SKM-1 (cell line): ENCODE results near the gene CKAP2L.

Experiments
- DNase-seq: peaks from one replicate; lab custom pipeline; 2025; ENCODE audit not compliant: unreplicated experiment; lab: John Stamatoyannopoulos, UW

CKAP2L gene, protein sequence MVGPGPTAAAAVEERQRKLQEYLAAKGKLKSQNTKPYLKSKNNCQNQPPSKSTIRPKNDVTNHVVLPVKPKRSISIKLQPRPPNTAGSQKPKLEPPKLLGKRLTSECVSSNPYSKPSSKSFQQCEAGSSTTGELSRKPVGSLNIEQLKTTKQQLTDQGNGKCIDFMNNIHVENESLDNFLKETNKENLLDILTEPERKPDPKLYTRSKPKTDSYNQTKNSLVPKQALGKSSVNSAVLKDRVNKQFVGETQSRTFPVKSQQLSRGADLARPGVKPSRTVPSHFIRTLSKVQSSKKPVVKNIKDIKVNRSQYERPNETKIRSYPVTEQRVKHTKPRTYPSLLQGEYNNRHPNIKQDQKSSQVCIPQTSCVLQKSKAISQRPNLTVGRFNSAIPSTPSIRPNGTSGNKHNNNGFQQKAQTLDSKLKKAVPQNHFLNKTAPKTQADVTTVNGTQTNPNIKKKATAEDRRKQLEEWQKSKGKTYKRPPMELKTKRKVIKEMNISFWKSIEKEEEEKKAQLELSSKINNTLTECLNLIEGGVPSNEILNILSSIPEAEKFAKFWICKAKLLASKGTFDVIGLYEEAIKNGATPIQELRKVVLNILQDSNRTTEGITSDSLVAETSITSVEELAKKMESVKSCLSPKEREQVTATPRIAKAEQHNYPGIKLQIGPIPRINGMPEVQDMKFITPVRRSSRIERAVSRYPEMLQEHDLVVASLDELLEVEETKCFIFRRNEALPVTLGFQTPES

GRCh38 chr2:112764071-112765044 lies at the start of gene CKAP2L:
Gene CKAP2L, minus strand, starts transcription at chr2:112764609. Its CDS starts 11 bp downstream, at chr2:112764598.
- peak; percentile 92 for DNase-seq

GRCh38 chr2:112813280-112813966 lies 49.0 kb upstream of the CKAP2L start:
- no peak for DNase-seq

- DNase-seq, result no peak
These were observed 48.2 kb upstream of the CKAP2L start for GRCh38 chr2:112812318-112813267.

- DNase-seq, result peak; percentile 38
These were observed 47.5 kb upstream of the CKAP2L start for GRCh38 chr2:112811841-112812306.

DNA sequence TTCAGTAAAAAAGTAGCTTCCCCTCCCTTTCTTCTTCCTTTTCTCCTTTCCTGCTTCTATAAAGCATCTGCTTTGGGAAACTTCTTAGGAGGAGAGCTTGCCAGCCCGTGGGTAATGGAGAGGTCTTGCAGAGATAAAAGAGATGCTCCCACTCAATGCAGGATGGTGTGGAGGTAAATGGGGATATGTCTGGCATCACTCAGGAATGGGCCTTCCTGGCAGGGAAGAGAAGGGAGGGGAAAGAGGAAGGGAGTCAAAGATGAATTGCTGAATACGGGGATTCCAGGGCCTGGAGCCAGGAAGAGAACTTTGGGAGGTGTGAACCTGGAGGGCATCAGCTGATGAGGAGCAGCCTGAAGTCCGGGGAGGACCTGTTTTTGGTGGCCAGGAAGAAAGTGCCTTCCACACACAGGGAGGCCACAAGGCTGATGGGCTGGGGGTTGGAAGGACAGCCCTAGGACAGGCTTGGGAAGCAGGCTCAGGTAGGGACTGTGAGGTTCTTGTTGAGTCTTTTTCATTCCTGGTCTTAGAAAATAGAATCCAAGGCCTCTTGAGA lies 46.9 kb upstream of the CKAP2L start:
- DNase-seq, result no peak

- DNase-seq, result no peak
These were observed 44.7 kb upstream of the CKAP2L start for GRCh38 chr2:112809112-112809511.

- no peak for DNase-seq
These were observed 42.9 kb upstream of the CKAP2L start for GRCh38 chr2:112807233-112807807.

DNA sequence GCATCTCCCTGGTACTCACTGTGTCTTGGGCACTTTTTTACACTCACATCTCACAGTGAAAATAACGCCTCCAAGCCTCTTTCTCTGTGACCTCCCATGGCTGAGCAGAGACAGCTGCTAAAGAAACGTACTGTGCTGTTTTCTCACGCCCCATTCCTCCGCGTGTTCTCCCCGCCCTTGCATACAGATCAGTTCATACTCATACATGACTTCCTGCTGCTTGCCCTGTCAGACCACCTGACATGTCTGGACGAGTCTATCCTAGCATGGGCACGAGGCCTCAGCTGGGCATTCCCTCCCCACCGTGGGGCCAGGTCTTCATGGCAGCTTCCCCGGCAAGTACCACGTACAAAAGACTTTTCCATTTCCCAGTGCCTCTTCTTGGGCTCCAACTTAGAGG lies 41.1 kb upstream of the CKAP2L start:
- DNase-seq, result no peak

- DNase-seq, result no peak
These were observed 39.5 kb upstream of the CKAP2L start for GRCh38 chr2:112803691-112804521.

- no peak for DNase-seq
These were observed 36.6 kb upstream of the CKAP2L start for GRCh38 chr2:112800881-112801583.

GRCh38 chr2:112798979-112799975 lies 34.9 kb upstream of the CKAP2L start:
- DNase-seq, result peak; percentile 66

DNA sequence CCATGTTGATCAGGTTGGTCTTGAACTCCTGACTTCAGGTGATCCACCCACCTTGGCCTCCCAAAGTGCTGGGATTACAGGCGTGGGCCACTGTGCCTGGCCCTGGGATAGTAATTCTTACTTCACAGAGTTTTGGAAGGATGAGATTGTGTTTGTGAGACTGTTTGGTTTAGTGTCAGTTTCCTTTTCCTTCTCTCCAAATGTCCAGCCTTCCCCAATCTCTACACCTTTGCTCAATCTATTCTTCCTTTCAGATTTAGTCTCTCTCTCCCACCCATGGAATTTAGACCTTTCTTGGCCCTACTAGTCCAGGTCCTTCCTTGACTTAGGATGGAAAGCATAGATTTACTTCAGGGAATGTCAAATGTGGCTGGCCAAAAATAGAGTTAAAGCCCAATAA lies 32.1 kb upstream of the CKAP2L start:
- no peak for DNase-seq

GRCh38 chr2:112795774-112796173 lies 31.4 kb upstream of the CKAP2L start:
- peak; percentile 35 for DNase-seq

- peak; percentile 21 for DNase-seq
These were observed 30.4 kb upstream of the CKAP2L start for GRCh38 chr2:112794841-112795240.

DNA sequence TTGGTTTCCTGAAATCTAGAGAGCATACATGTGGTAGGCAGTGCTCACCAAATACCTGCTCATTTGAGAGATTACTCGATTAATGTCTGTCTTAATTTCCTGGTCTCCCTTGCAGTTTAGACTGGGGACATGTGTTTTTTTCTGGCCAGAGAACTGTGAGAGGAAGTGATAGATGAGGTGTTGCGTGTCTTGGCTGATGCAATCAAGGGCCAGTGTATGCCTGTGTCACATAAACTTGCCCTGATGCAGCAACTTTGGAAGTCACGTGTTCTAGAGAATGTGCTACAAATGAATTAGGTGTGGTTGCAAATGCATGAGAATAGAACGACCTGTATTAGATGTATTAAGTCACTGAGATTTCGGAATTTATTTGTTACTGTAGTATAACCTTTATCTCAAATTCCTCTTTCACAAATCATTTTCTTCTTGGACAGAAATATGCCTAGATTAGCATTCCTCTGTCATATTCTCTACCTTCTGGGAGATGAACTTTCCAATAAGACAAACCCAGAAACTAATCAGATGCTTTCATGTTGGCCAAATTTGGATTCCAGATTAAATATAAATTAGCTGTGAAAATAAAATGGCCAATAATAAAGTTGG lies 29.8 kb upstream of the CKAP2L start:
- DNase-seq, result peak; percentile 96
